Body of pancreas (tissue), 4 donors: ENCODE results near the gene QTRT2. TPM values are rescaled to one million over a fixed set of nuclear protein-coding genes. Genes with fewer than 3 reads are reported as not detected.

Source experiments
- ATAC-seq: fragments of 150-250 bp; one replicate; pipeline ENCODE4 v1.9.1; 2016
- DNase-seq, 4 donors: peaks; one replicate each; pipeline ENCODE4 v3.0.0-alpha.2; 2019
- H3K27ac ChIP-seq, 4 donors: fragments of 200-600 bp; sonication (generic); 1 replicate in 3 of 4; 2 replicates in 1 of 4; pipeline versions ENCODE4 v1.5.1 to v1.6.1; 2016 to 2019; ENCODE audit warnings: mild to moderate bottlenecking in 1 of 4, mixed read lengths in 1 of 4, moderate library complexity in 1 of 4
- H3K27me3 ChIP-seq, 2 donors: fragments of 200-600 bp; sonication (generic); one replicate each; pipeline ENCODE4 v1.6.0; 2016; ENCODE audit warnings: mild to moderate bottlenecking in 1 of 2
- H3K36me3 ChIP-seq, 2 donors: fragments of 200-600 bp; sonication (generic); replicated peaks in 1 of 2; 2 replicates each; pipeline ENCODE4 v1.5.1; 2016; ENCODE audit warnings: low read depth in 2 of 2; ENCODE audit not compliant: insufficient read depth in 1 of 2
- H3K4me1 ChIP-seq: fragments of 200-600 bp; sonication (generic); one replicate; pipeline ENCODE4 v1.6.0; 2016
- H3K4me3 ChIP-seq, 2 donors: fragments of 200-600 bp; sonication (generic); 1 replicate in 1 of 2; 2 replicates in 1 of 2; pipeline ENCODE4 v1.5.1; 2016 to 2019
- H3K9me3 ChIP-seq, 3 donors: fragments of 200-600 bp; sonication (generic); 1 replicate in 2 of 3; 2 replicates in 1 of 3; pipeline ENCODE4 v1.5.1; 2016
- POLR2A ChIP-seq, 3 donors: fragments of 450-650 bp; IDR thresholded peaks; one replicate each; pipeline ENCODE4 v1.6.1; 2016; ENCODE audit warnings: antibody characterized with exemption in 3 of 3, mild to moderate bottlenecking in 2 of 3
- WGBS, 2 donors: methylation state at CpG; one replicate each; pipeline ENCODE4 v1.1.5; 2017; 5-methylcytosine and 5-hydroxymethylcytosine counted together
- intact Hi-C: fragments of 100-400 bp; cut with DNase I; formaldehyde crosslinking; loops from one replicate; pipeline ENCODE4 v1.15.1; 2023
- total RNA-seq, 2 donors: library from RNA; depleted of rRNA; stranded (reverse); fragments of >200 nt; gene quantifications; one replicate each; pipeline ENCODE4 v1.1.0, GENCODE V29; 2016
- TF ChIP-seq, protein P1 (sequence below), 7 experiments: fragments of 450-650 bp in 4 of 7; fragments of 200-600 bp in 3 of 7; sonication (generic) in 3 of 7; IDR thresholded peaks; one replicate each; pipeline ENCODE4 v1.5.1; 2016 to 2019; ENCODE audit warnings: antibody characterized with exemption in 7 of 7

Gene QTRT2
- total RNA-seq, 2 donors from 2014 or later: 10.6 to 15.8 TPM

DNA sequence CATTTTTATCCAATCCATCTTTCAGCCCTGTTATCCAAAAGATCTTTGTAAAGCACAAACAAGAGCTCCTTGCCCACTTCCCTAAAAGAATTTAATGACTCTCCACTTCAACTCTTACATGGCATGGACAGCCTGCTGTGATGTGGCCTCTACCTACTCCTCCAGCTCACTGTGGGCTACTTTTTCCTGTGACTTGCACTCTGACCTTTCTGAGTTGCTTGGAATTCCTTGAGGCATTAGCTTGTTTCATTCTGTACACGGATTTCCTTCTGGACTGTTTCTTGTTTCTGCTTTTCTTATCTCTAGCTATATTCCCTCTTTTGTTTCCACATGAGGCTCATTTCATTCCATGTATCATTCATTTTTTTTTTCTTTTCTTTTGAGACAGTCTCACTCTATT, 15.2 kb downstream of the QTRT2 start:
- DNase-seq: no peak
- ATAC-seq: no peak
- WGBS, 2 donors: 71 to 74% methylated on average over 1 of the region's 1 CpG
- TF ChIP-seq, protein P1, sequence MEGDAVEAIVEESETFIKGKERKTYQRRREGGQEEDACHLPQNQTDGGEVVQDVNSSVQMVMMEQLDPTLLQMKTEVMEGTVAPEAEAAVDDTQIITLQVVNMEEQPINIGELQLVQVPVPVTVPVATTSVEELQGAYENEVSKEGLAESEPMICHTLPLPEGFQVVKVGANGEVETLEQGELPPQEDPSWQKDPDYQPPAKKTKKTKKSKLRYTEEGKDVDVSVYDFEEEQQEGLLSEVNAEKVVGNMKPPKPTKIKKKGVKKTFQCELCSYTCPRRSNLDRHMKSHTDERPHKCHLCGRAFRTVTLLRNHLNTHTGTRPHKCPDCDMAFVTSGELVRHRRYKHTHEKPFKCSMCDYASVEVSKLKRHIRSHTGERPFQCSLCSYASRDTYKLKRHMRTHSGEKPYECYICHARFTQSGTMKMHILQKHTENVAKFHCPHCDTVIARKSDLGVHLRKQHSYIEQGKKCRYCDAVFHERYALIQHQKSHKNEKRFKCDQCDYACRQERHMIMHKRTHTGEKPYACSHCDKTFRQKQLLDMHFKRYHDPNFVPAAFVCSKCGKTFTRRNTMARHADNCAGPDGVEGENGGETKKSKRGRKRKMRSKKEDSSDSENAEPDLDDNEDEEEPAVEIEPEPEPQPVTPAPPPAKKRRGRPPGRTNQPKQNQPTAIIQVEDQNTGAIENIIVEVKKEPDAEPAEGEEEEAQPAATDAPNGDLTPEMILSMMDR (IDR thresholded peaks at IDR 0.05): no peak
- TF ChIP-seq POLR2A (IDR thresholded peaks at IDR 0.05): no peak
- H3K9me3 ChIP-seq: no peaks in the 10 kb centered on the region
- no peak overlapping the region for H3K4me3 ChIP-seq
- H3K4me1 ChIP-seq: no peaks in the 10 kb centered on the region
- intact Hi-C loops: no loop called here
- H3K27me3 ChIP-seq: no peaks in the 10 kb centered on the region
- H3K27ac ChIP-seq: no peak overlapping the region
- peaks cover 8 to 23% of the 10 kb centered on the region in 2 donors for H3K36me3 ChIP-seq

DNA sequence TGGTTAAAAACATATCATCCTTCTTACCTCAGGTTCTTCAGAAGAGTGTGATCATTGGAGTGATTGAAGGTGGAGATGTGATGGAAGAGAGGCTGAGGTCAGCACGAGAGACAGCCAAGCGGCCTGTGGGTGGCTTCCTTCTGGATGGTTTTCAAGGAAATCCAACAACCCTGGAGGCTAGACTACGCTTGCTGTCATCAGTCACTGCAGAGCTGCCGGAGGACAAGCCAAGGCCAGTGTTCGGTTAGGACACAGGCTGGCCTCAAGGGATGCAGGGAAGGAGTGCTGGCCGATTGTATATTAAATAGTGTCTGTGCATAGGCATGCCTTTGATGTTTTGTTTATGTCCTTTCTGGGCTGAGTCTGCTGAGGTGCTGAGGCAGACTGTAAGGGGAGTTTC, 20.2 kb downstream of the QTRT2 start:
- intact Hi-C loops: no loop called here
- no peaks in the 10 kb centered on the region for H3K4me1 ChIP-seq
- H3K9me3 ChIP-seq: no peaks in the 10 kb centered on the region
- TF ChIP-seq, protein P1 (IDR thresholded peaks at IDR 0.05): no peak
- no peak for TF ChIP-seq POLR2A (IDR thresholded peaks at IDR 0.05)
- H3K27me3 ChIP-seq: no peaks in the 10 kb centered on the region
- ATAC-seq (no peak), DNase-seq (no peak)
- peaks cover 15 to 17% of the 10 kb centered on the region in 2 donors for H3K36me3 ChIP-seq
- WGBS, 2 donors: 84 to 91% methylated on average over 6 of the region's 6 CpGs
- no peak overlapping the region for H3K4me3 ChIP-seq
- no peak overlapping the region for H3K27ac ChIP-seq

DNA sequence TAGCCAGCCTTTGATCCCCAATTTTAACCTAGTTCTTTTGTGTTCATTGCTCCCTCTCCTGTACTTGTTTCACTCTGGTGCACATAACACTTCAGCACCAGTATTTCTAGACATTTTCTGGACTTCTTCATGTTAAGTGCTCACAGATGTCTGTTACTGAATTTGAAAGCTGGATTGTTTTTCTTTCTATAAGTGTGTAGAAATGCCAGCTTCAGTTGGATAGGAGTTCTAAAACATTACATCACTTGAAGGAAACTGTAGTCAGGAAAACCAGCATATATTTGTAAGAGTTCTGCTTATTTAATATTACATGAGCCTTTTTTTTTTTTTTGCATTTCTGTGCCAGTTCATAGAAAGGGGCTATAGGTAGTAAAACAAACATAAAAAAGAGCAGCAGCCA, 21.6 kb downstream of the QTRT2 start:
- ATAC-seq (no peak), DNase-seq (no peak)
- H3K27ac ChIP-seq: no peak overlapping the region
- no peak overlapping the region for H3K4me3 ChIP-seq
- H3K36me3 ChIP-seq: peaks cover 15 to 16% of the 10 kb centered on the region in 2 donors
- H3K9me3 ChIP-seq: no peaks in the 10 kb centered on the region
- H3K27me3 ChIP-seq: no peaks in the 10 kb centered on the region
- no peaks in the 10 kb centered on the region for H3K4me1 ChIP-seq
- TF ChIP-seq POLR2A (IDR thresholded peaks at IDR 0.05): no peak
- TF ChIP-seq, protein P1 (IDR thresholded peaks at IDR 0.05): no peak
- intact Hi-C loops: no loop called here

DNA sequence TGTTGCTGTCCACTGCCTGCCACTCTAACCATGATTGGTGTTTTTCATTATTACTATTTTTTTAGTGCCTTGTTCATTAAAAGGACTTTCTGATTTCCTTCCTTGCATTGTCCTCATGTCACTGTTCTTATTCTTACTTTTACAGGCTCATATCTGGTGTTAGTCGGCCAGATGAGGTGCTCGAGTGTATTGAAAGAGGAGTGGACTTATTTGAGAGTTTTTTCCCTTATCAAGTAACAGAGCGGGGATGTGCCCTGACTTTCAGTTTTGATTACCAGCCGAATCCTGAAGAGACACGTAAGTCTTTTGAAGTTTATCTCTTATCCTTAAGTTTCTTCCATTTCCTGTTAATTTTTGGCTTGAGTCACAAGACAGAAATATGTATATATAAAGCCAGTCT, 23.2 kb downstream of the QTRT2 start:
- H3K9me3 ChIP-seq: no peaks in the 10 kb centered on the region
- ATAC-seq (no peak), DNase-seq (no peak)
- H3K36me3 ChIP-seq: peaks cover 5 to 15% of the 10 kb centered on the region in 2 donors
- peak overlapping the region in 2 of 4 donors; percentile 5 to 15 for H3K27ac ChIP-seq
- 55 to 60% methylated on average over 5 of the region's 5 CpGs for WGBS, 2 donors
- intact Hi-C loops: no loop called here
- TF ChIP-seq, protein P1 (IDR thresholded peaks at IDR 0.05): no peak
- TF ChIP-seq POLR2A (IDR thresholded peaks at IDR 0.05): no peak
- no peak overlapping the region for H3K4me3 ChIP-seq
- H3K4me1 ChIP-seq: no peaks in the 10 kb centered on the region
- no peaks in the 10 kb centered on the region for H3K27me3 ChIP-seq

DNA sequence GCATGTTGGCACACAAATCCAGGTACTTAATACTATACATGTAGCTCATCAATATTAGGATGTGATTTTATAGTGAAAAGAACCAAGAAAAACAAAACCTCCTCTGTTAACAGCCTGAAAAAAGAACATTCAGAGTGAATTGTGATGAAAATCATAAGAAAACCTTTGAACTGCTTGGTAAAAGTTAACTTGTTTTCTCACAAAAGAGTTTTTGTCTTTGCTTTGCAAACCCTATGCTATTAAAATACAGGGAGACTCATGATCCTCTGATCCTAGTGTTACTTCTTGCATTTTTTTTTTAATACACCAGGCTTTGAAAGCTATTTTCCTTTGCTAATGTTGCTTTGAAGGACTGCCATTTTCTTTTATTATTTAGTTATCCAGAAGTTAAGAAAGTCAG, 23.7 kb downstream of the QTRT2 start:
- intact Hi-C loops: no loop called here
- DNase-seq (no peak), ATAC-seq (no peak)
- H3K27me3 ChIP-seq: no peaks in the 10 kb centered on the region
- H3K4me3 ChIP-seq: no peak overlapping the region
- no peak for TF ChIP-seq POLR2A (IDR thresholded peaks at IDR 0.05)
- TF ChIP-seq, protein P1 (IDR thresholded peaks at IDR 0.05): no peak
- peaks cover 5 to 15% of the 10 kb centered on the region in 2 donors for H3K36me3 ChIP-seq
- no peaks in the 10 kb centered on the region for H3K4me1 ChIP-seq
- no peak overlapping the region for H3K27ac ChIP-seq
- no peaks in the 10 kb centered on the region for H3K9me3 ChIP-seq
